ENCODE data around the gene PCDH12.
A peak's percentile ranks its signal among the peaks of the same experiment; 100 is the strongest.

Gene PCDH12

DNA sequence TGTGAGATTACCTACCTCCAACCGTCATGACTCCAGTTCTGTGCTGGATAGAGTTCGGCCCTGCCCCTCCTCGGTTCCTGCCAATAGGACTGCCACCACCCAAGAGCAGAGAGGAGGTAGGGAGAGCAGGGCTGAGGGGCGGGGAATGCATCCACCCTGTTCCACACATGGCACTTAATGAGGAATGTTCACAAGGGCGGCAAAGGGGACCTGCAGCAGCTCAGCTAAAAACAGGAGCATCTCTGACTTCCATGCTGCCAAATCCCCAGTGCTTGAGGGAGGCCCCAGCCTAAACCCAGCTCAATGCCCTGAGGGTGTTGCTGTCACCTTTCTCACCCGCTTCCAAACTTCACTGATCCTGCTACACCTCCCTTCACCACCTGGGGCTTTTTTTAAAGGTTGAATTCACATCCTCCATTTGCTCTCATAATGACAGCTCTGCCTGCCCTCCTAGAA lies 42.1 kb downstream of the PCDH12 start:
- Histone ChIP-seq H3K9me3 (replicated peaks; ENCODE audit: low read length) (no peaks in the 10 kb centered on the region), H3K4me1 (ENCODE audit: control insufficient read depth, insufficient read depth, low read length) (no peaks in the 10 kb centered on the region), H3K4me3 (ENCODE audit: low read length) (no peak overlapping the region), H3K4me2 (ENCODE audit: low read length) (no peak overlapping the region), H3K27me3 (ENCODE audit: control insufficient read depth, insufficient read depth, low read length) (peaks cover 50% of the 10 kb centered on the region), H3K36me3 (ENCODE audit: insufficient read depth, low read length) (no peaks in the 10 kb centered on the region), H3K9ac (ENCODE audit: low read depth, low read length) (no peak overlapping the region)

DNA sequence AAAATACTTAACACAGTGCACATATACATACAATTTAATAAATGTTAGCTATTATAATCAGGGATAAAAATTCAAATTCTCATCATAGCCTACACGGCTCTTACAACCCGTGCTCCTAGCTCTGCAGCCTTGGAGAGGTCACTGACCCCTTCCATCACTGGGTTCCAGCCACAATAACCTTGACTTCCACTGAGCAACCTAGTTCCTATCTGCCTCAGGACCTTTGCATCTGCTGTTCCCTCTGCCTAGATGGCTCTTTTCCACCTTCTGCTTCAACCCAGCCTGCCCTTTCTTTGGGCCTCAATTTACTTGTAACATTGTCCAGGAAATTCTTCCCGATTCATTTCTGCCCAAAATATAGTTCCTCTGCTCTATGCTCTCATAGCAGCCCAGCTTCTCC lies 43.2 kb downstream of the PCDH12 start:
- no peaks in the 10 kb centered on the region for H3K4me1 ChIP-seq (ENCODE audit: control insufficient read depth, insufficient read depth, low read length)
- H3K4me2 ChIP-seq (ENCODE audit: low read length): no peak overlapping the region
- no peaks in the 10 kb centered on the region for H3K9me3 ChIP-seq (replicated peaks; ENCODE audit: low read length)
- no peak overlapping the region for H3K9ac ChIP-seq (ENCODE audit: low read depth, low read length)
- H3K36me3 ChIP-seq (ENCODE audit: insufficient read depth, low read length): no peaks in the 10 kb centered on the region
- no peak overlapping the region for H3K4me3 ChIP-seq (ENCODE audit: low read length)
- peaks cover 53% of the 10 kb centered on the region for H3K27me3 ChIP-seq (ENCODE audit: control insufficient read depth, insufficient read depth, low read length)

DNA sequence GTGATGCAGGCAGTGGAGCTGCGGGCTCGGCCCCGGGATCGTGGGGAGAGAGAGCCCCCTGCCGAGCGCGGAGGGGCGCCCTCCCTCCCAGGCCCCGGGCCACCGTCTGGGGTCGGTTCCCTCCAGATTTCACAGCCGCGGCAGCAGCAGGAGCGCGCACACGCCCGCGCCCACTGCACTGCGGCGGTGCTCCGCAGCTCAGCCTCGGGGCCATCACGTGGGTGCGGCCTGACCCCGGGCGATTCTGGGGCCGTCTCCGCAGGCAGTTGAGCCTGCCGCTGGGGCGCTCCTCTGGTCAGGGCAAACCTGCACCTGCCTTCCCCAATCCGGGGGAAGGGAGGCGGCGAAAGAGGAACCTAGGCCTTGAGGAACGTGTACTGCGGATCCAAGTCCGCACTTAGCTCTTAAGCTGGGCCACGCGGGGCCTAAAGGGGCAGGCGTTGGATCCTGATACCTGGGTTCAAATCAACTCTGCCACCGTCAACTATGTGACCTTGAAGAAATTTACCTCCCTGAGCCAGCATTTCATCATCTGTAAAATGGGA lies 43.7 kb downstream of the PCDH12 start:
- Histone ChIP-seq H3K4me2 (ENCODE audit: low read length) (peak overlapping the region; percentile 85), H3K36me3 (ENCODE audit: insufficient read depth, low read length) (no peaks in the 10 kb centered on the region), H3K9me3 (replicated peaks; ENCODE audit: low read length) (no peaks in the 10 kb centered on the region), H3K9ac (ENCODE audit: low read depth, low read length) (peak overlapping the region; percentile 25), H3K4me1 (ENCODE audit: control insufficient read depth, insufficient read depth, low read length) (no peaks in the 10 kb centered on the region), H3K27me3 (ENCODE audit: control insufficient read depth, insufficient read depth, low read length) (peaks cover 53% of the 10 kb centered on the region), H3K4me3 (ENCODE audit: low read length) (peak overlapping the region; percentile 67)

DNA sequence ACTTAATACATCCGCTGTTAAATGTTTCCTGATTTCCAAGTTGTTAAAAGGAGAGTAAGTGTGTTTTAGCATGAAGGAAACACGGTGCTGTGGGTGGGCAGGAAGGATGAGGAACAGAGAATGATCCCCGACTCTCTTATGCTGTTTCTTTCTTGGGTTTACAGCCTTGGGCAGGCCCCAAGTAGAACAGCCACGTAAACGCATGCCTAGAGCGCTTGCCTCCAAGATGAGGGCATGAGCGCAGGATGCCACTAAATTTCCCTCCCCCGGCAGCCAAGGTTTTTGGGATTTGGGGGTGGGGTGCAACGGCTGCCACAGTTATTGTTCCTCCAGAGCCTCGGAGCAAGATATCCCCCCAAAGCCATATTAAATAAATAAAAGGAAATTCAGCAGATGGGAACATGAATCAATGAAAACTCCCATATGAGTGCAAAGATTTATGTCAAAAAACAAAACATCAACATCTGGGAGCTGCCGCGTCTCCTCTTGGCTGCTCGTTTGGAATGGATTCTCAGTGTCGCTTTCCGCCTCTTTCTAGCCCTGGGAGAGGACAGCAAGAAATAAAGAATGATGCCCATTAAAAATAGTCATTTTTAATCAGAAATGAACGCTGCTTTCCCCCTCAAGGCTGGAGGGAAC lies 44.3 kb downstream of the PCDH12 start:
- Histone ChIP-seq H3K9me3 (replicated peaks; ENCODE audit: low read length) (no peaks in the 10 kb centered on the region), H3K9ac (ENCODE audit: low read depth, low read length) (peak overlapping the region; percentile 25), H3K36me3 (ENCODE audit: insufficient read depth, low read length) (no peaks in the 10 kb centered on the region), H3K4me2 (ENCODE audit: low read length) (peak overlapping the region; percentile 85), H3K4me3 (ENCODE audit: low read length) (peak overlapping the region; percentile 67), H3K4me1 (ENCODE audit: control insufficient read depth, insufficient read depth, low read length) (no peaks in the 10 kb centered on the region), H3K27me3 (ENCODE audit: control insufficient read depth, insufficient read depth, low read length) (peaks cover 53% of the 10 kb centered on the region)

DNA sequence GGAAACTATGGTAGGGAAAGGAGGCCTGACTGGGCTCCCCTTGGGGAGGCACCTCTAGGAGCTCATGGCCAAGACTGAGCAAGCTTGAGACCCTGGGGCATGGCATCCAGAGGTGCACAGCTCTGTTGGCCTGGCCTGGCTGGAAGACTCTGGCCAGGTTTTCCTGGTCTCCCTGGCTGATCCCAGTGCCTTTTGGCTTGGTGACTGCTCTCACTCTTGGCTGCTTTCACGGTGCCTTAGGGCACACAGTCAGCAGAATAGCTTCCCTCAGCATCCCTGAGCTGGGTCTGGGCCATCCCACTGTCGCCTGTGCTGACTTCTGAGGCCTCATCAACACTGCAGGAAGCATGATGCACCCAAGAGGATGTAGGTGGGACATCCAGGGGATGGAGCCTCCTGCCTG lies 47.7 kb downstream of the PCDH12 start:
- Histone ChIP-seq H3K9ac (ENCODE audit: low read depth, low read length) (no peak overlapping the region), H3K4me1 (ENCODE audit: control insufficient read depth, insufficient read depth, low read length) (no peaks in the 10 kb centered on the region), H3K4me2 (ENCODE audit: low read length) (no peak overlapping the region), H3K27me3 (ENCODE audit: control insufficient read depth, insufficient read depth, low read length) (peaks cover 40% of the 10 kb centered on the region), H3K9me3 (replicated peaks; ENCODE audit: low read length) (no peaks in the 10 kb centered on the region), H3K36me3 (ENCODE audit: insufficient read depth, low read length) (no peaks in the 10 kb centered on the region), H3K4me3 (ENCODE audit: low read length) (no peak overlapping the region)

DNA sequence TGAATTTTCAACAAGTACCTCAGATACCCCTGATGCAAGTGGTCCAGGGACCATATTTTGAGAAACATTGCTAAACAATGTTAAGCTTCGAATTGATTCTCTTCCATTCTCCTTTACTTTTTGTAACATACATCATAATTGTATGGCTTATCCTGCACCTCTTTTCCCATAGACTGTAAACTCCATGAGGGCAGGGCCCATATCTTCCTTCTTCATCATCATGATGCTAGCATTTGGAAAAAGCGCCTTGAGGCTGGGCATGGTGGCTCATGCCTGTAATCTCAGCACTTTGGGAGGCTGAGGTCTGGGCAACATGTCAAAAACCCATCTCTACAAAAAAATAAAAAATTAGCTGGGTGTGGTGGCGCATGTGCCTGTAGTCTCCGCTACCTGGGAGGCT lies 48.8 kb downstream of the PCDH12 start:
- Histone ChIP-seq H3K36me3 (ENCODE audit: insufficient read depth, low read length) (no peaks in the 10 kb centered on the region), H3K4me3 (ENCODE audit: low read length) (no peak overlapping the region), H3K9me3 (replicated peaks; ENCODE audit: low read length) (no peaks in the 10 kb centered on the region), H3K9ac (ENCODE audit: low read depth, low read length) (no peak overlapping the region), H3K4me1 (ENCODE audit: control insufficient read depth, insufficient read depth, low read length) (no peaks in the 10 kb centered on the region), H3K27me3 (ENCODE audit: control insufficient read depth, insufficient read depth, low read length) (peaks cover 37% of the 10 kb centered on the region), H3K4me2 (ENCODE audit: low read length) (no peak overlapping the region)

DNA sequence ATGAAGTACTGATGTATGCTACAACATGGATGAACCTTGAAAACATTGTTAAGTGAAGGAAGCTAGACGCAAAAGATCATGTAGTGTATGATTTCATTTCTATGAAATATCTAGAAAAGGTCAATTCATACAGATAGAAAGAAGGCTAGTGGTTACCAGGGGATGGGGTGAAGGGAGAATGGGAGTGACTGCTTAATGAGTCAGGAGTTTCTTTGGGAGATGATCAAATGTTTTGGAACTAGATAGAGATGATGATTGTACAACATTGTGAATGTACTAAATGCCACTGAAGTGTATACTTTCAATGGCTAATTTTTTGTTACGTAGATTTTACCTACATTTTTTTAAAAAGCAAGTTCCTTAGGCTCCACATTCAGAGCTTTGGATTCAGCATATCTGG lies 49.2 kb downstream of the PCDH12 start:
- Histone ChIP-seq H3K4me3 (ENCODE audit: low read length) (no peak overlapping the region), H3K9me3 (replicated peaks; ENCODE audit: low read length) (no peaks in the 10 kb centered on the region), H3K27me3 (ENCODE audit: control insufficient read depth, insufficient read depth, low read length) (peaks cover 35% of the 10 kb centered on the region), H3K4me1 (ENCODE audit: control insufficient read depth, insufficient read depth, low read length) (no peaks in the 10 kb centered on the region), H3K9ac (ENCODE audit: low read depth, low read length) (no peak overlapping the region), H3K36me3 (ENCODE audit: insufficient read depth, low read length) (no peaks in the 10 kb centered on the region), H3K4me2 (ENCODE audit: low read length) (no peak overlapping the region)

DNA sequence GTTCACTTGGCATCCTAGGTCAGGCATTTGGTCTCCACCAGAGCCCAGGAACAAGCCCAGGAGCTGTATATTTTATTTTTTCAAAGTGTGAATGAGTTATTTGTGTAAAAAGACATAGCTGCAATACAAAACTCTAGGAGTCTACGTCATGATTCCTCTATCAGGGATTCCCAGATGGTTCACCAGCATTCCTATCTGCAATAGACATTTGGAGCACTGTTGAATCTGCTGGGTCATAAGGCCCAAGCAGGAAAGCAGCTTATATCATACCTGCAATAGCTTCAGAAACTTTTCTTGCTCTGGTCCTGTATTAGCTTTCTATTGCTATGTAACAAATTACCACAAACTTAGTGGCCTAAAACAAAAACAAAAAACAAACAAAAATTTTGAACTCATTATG lies 51.0 kb downstream of the PCDH12 start:
- no peak overlapping the region for H3K4me3 ChIP-seq (ENCODE audit: low read length)

DNA sequence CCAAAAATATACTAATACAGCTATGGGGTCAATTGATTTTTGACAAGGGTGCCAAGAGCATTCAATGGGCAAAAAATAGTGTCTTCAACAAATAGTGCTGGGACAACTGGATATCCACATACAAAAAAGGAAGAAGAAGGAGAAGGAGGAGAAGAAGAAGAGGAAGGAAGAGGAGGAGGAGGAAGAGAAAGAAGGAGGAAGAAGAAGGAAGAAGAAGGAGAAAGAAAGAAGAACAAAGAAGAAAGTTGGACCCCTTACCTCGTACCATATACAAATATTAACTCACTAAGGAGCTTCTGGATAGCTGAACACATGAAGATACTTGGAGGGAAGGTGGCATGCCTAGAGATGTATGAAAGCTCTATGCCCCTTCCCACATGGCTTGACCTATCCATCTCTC lies 51.5 kb downstream of the PCDH12 start:
- H3K9me3 ChIP-seq (replicated peaks; ENCODE audit: low read length): no peaks in the 10 kb centered on the region
- H3K4me2 ChIP-seq (ENCODE audit: low read length): no peak overlapping the region
- peaks cover 43% of the 10 kb centered on the region for H3K27me3 ChIP-seq (ENCODE audit: control insufficient read depth, insufficient read depth, low read length)
- no peaks in the 10 kb centered on the region for H3K4me1 ChIP-seq (ENCODE audit: control insufficient read depth, insufficient read depth, low read length)
- H3K4me3 ChIP-seq (ENCODE audit: low read length): no peak overlapping the region
- no peaks in the 10 kb centered on the region for H3K36me3 ChIP-seq (ENCODE audit: insufficient read depth, low read length)
- H3K9ac ChIP-seq (ENCODE audit: low read depth, low read length): no peak overlapping the region

More for the DNA sequence above, 51.0 kb downstream of the PCDH12 start:
- no peak overlapping the region for H3K4me2 ChIP-seq (ENCODE audit: low read length)
- peaks cover 39% of the 10 kb centered on the region for H3K27me3 ChIP-seq (ENCODE audit: control insufficient read depth, insufficient read depth, low read length)
- H3K9ac ChIP-seq (ENCODE audit: low read depth, low read length): no peak overlapping the region
- H3K9me3 ChIP-seq (replicated peaks; ENCODE audit: low read length): no peaks in the 10 kb centered on the region
- no peaks in the 10 kb centered on the region for H3K36me3 ChIP-seq (ENCODE audit: insufficient read depth, low read length)
- H3K4me1 ChIP-seq (ENCODE audit: control insufficient read depth, insufficient read depth, low read length): no peaks in the 10 kb centered on the region

DNA sequence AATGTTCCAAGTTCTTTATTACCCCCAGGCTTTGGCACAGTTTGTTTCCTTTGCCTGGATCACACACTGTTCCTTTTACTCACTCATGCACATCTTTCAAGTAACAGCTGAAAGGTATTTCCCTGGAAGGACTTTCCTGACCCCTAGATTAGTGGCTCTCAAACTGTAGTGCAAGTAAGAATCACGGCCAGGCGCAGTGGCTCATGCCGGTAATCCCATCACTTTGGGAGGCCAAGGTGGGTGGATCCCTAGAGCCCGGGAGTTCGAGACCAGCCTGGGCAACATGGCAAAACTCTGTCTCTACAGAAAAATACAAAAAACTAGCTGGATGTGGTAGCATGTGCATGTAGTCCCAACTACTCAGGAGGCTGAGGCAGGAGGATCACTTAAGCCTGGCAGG lies 53.5 kb downstream of the PCDH12 start:
- Histone ChIP-seq H3K9me3 (replicated peaks; ENCODE audit: low read length) (no peaks in the 10 kb centered on the region), H3K27me3 (ENCODE audit: control insufficient read depth, insufficient read depth, low read length) (peaks cover 53% of the 10 kb centered on the region), H3K36me3 (ENCODE audit: insufficient read depth, low read length) (no peaks in the 10 kb centered on the region)

DNA sequence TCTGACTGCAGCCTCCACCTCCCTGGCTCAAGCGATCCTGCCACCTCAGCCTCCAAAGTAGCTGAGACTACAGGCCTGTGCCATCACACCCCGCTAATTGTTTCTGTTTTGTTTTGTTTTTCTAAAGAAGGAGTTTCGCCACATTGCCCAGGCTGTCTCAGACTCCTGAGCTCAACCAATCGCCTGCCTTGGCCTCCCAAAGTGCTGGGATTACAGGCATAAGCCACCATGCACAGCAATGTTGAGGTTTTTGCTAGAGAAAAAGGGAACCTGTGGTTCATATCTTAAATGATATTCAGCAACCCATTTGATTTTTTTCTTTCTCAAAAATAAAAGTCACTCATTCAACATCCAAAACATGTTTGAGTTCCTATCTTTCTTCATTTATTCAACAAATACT lies 54.7 kb downstream of the PCDH12 start:
- no peaks in the 10 kb centered on the region for H3K36me3 ChIP-seq (ENCODE audit: insufficient read depth, low read length)

More for the DNA sequence above, 53.5 kb downstream of the PCDH12 start:
- Histone ChIP-seq H3K4me1 (ENCODE audit: control insufficient read depth, insufficient read depth, low read length) (no peaks in the 10 kb centered on the region), H3K4me2 (ENCODE audit: low read length) (no peak overlapping the region), H3K4me3 (ENCODE audit: low read length) (no peak overlapping the region), H3K9ac (ENCODE audit: low read depth, low read length) (no peak overlapping the region)

More for the DNA sequence above, 54.7 kb downstream of the PCDH12 start:
- Histone ChIP-seq H3K27me3 (ENCODE audit: control insufficient read depth, insufficient read depth, low read length) (peaks cover 61% of the 10 kb centered on the region), H3K9me3 (replicated peaks; ENCODE audit: low read length) (no peaks in the 10 kb centered on the region), H3K4me1 (ENCODE audit: control insufficient read depth, insufficient read depth, low read length) (no peaks in the 10 kb centered on the region), H3K4me2 (ENCODE audit: low read length) (no peak overlapping the region), H3K9ac (ENCODE audit: low read depth, low read length) (no peak overlapping the region), H3K4me3 (ENCODE audit: low read length) (no peak overlapping the region)
